ENCODE results near the gene MOSPD2.

GRCh38 chrX:14916017-14916674 is 42.9 kb downstream of the MOSPD2 start:
- TF ChIP-seq CTCF (conservative IDR thresholded peaks at IDR 0.05 in 1 of 2, IDR thresholded peaks at IDR 0.05 in 1 of 2; ENCODE audit: extremely low read depth in 1 of 2, insufficient read depth in 1 of 2, low read depth in 1 of 2, low read length in 2 of 2) (no peak), EZH2 (IDR thresholded peaks at IDR 0.05; ENCODE audit: borderline replicate concordance, low read length) (no peak)
